HG03045 (cell line): ENCODE measurements around the gene ISLR.

Source experiments
- ATAC-seq: cut with Tn5 transposase; IDR thresholded peaks from one replicate; pipeline ENCODE4 v1.9.1; 2021; ENCODE audit warnings: mild to moderate bottlenecking, moderate library complexity; ENCODE audit not compliant: unreplicated experiment

Gene ISLR

DNA sequence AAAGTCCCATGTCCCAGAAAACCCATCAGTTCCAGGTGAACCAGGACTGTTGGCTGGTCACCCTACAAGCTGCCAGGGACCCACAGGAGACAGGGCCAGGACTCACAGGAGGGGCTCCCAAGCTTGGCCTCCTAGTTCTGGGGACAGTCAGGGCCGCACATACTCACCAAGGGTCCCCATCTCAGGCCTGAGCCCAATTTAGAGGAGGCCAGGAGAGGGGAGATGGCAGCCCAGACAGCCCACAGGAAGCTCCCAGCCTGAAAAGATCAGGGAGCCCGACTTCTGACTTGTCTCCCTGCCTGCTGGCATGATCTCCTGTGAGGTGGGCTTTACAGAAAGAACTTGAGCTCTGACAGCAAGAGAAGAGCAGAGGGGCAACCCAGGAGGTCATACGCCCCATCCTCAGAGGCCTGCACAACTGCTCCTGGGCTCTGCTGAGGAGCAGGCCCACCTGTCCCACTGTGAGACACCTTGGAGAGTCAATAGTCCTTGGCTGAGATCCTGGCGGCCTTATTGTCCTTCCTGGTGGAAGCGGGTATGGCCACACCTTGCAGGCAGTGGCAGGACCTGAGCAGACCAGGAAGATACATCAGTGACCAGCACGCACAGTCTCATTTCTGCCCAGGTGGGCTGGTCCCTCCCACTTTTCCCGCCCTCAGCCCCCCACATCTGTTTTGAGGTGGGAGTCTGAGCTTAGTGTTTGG is 2.5 kb upstream of the ISLR start:
- no peak for ATAC-seq

DNA sequence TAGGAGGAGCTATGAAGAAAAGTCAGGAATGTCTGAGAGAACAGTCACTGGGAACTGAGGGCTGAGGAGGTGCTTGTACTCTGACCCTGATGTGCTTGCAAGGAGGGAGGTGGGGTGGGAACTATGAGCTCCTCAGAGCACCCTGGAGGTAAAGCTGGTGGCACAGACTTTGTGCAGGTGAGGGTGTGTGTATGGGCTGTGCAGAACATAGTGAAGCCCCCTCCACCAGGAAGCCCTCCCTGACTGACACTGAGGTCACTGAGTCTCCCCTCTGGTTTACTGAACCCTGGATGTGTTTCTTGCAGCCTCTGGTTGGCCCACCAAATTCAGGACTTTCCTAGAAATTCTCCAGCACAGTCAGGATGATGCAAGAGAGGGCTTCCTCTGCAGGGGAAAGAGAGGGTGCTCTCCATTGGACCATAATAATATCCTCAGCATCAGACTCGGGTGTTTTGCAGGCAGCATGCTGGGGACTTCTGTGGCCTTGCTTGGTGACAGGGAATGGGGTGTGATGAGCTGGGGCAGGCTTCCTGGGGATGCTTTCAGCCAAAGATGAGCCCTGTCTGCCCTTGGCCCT is 1.5 kb upstream of the ISLR start:
- ATAC-seq = no peak

DNA sequence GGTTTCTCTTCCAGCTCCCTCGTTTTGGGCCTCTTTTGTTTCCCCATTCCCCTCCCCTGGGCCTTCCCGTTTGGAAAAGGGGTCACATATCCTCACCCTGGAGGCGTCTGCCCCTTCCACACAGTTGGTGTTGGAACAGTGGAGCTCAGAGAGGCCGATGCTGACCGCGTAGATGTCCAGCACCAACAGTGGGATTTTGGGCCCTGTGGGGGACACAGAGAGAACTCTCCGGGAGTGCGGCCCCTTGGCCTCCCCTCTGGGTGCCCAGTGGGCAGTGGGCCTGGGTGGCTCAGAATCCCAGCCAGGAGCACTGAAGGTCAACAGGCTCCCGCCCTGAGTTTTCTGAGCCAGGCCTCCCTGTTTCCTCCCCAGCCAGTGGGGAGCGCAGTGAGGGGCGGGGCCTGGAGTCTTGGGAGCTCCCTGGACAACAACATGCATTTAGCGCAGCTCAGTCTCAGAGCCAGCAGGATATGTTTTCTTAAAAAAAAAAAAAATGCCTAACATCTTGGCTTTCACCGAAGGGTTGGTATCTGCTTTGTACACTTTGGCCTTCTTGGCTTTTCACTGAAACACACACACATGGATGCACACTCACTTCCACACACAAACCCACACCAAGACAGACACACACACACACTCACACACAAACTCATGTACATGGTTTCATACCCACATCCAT is 670 bp upstream of the ISLR start:
- no peak for ATAC-seq

DNA sequence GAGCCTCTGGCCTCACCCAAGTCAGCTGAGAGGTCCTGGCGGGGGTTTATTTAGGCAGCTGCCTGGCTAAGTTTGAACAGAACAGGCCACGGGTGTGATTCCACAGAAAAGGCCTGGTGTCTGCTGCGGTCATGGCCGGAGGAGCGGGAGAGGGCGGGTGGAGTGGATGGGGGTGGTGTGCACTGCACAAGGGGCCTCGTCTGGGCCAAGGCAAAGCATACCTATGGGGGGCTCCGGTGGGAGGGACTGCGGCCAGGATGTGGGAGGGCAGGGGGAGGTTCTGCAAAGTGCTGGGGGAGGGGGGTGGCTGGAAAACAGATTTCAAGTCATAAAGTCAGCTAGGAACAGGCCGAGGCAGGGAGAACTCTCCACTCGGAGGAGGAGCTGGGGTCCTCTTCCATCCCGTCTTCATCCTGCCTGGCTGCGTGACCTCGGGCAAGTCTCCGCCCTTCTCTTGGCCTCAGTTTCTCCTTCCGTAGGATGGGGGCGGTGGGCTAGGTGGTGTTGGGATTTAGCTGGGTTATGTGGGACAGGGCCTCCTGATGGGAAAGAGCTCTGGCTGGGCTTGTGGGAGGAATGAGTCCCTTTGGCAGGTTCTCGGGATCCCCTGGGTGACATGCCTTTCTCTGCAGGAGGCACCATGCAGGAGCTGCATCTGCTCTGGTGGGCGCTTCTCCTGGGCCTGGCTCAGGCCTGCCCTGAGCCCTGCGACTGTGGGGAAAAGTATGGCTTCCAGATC is 878 bp downstream of the ISLR start:
- no peak for ATAC-seq

DNA sequence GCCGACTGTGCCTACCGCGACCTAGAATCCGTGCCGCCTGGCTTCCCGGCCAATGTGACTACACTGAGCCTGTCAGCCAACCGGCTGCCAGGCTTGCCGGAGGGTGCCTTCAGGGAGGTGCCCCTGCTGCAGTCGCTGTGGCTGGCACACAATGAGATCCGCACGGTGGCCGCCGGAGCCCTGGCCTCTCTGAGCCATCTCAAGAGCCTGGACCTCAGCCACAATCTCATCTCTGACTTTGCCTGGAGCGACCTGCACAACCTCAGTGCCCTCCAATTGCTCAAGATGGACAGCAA is 1.4 kb downstream of the ISLR start:
- no peak for ATAC-seq

DNA sequence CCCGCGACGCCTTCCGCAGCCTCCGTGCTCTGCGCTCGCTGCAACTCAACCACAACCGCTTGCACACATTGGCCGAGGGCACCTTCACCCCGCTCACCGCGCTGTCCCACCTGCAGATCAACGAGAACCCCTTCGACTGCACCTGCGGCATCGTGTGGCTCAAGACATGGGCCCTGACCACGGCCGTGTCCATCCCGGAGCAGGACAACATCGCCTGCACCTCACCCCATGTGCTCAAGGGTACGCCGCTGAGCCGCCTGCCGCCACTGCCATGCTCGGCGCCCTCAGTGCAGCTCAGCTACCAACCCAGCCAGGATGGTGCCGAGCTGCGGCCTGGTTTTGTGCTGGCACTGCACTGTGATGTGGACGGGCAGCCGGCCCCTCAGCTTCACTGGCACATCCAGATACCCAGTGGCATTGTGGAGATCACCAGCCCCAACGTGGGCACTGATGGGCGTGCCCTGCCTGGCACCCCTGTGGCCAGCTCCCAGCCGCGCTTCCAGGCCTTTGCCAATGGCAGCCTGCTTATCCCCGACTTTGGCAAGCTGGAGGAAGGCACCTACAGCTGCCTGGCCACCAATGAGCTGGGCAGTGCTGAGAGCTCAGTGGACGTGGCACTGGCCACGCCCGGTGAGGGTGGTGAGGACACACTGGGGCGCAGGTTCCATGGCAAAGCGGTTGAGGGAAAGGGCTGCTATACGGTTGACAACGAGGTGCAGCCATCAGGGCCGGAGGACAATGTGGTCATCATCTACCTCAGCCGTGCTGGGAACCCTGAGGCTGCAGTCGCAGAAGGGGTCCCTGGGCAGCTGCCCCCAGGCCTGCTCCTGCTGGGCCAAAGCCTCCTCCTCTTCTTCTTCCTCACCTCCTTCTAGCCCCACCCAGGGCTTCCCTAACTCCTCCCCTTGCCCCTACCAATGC is 2.0 kb downstream of the ISLR start:
- ATAC-seq = no peak

DNA sequence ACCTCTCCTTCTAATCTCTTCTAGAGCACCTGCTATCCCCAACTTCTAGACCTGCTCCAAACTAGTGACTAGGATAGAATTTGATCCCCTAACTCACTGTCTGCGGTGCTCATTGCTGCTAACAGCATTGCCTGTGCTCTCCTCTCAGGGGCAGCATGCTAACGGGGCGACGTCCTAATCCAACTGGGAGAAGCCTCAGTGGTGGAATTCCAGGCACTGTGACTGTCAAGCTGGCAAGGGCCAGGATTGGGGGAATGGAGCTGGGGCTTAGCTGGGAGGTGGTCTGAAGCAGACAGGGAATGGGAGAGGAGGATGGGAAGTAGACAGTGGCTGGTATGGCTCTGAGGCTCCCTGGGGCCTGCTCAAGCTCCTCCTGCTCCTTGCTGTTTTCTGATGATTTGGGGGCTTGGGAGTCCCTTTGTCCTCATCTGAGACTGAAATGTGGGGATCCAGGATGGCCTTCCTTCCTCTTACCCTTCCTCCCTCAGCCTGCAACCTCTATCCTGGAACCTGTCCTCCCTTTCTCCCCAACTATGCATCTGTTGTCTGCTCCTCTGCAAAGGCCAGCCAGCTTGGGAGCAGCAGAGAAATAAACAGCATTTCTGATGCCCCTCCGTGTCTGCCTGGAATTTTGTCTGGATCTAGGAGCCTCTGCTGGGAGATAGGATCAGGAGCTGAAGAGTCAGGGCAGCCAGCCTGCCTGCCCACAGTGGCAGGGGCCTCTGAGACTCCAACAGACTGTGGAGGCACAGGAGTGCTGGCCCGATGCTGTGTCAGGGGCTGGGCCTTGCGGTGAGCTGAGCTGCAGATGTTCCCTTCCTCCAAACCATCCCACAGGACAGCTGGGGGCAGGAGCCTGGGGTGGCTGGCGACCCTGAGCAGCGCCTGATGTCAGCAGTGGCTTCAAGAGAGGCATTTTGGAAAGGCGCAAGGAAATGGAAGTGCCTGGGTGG is 3.0 kb downstream of the ISLR start:
- no peak for ATAC-seq

DNA sequence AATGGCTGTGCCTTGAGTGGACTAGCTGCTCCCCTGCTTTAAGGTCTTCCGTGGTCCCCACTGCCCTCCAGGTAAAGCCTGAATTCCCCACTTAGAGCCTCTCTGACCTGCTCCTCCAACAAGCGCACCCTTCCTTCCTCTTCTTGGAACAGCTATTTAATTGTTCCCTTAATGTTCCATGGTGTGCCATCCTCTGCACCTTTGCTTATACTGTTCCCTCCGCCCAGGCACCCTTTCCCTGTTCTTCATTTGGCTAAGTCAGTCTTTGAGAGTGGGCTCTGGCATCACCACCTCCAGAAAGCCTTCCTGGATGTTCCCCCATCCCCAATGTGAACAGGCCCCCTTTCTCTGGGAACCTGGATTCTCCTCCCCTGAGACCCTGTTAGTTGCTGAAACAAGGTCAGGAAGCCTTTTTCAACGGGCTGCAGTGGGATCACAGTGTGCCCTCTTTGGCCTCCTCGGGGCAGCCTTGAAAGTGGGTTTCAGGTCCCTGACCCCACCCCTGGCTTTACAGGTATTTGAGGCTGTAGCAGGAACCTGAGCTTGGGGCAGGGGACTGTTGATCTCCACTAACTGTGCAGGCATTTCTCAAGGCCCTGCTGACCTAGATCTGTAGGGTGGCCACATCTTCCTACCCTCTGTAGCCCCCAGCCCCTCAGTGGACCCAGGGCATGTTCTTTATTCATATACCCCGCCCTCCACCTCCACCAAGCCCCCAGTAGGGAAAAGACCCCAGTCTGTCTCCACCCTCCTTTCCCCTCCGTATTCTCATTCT is 5.0 kb downstream of the ISLR start:
- ATAC-seq = no peak

DNA sequence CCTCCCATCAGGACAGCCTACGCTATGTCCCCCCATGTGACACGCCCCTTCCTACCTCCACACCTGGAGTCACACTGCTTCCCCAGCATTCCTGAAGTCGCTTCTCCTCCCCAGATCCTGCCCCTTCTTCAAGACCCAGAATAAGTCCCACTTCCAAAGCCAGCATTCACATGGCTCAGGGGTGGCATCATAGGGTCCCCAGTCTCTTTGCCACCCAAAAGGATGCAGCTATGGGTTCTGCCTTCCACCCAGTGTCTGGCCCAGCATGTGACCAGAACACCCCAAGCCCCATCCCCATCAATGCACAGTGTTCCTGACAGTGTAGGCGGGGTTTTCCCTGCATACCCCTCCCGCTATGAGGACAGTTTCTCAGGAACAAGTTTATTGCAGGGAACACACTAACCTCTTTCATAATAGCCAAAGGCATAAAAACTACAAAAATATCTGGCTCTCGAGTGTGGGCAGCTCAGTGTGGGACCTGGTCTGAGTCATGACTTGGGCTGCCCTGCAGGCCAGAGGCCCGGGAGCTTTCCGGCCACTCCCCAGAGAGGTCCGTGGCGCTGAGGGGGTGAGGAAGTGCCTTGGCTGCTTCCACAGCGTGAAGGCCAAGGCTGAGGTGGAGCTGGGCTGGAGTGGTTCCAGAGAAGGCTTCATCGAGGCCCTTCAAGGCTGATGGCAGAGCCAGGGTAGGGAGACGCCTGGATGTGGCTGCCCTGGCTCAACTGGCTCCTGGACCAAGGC is 5.8 kb downstream of the ISLR start:
- no peak for ATAC-seq

DNA sequence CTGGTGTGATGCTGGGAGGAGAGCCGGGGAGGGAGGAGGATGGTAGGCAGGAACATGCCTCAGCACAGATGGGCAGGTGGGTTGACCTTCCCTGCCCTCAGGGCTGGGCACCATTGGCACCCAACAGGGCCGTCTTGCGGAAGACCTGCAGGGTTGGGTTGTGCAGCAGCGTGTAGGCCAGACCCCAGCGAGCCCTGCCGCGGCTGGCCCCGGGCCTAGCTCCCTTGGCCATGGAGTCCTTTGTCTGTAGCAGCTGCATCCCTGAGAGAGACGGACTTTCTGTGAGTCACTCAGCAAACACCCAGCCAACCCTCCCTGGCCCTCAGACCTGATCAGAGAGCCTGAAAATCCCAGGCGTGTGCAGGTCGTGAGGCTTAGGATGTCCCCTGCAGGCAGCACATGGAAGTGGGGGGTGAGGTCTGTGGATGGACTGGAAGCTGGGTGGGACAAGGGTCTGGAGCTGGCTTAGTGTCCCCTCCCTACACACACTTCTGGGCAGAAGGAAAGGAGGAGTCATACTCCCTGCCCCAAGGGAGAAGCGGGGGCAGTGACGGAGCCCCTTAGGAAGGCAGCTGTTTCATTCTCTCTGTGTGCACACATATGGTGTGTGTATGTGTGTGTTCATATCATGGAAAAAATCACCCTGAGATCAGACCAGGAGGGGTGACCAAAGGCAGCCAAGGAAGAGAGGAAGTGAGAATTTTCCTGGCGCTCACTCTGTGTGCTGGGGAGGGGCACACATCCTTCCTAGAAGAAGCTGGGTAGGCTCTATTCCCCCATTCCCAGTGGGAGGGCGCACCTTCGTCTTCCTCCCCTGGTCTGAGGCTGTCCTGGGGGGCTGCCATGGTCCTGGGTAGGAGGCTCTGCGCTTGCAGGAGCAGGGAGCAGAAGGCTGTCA is 6.7 kb downstream of the ISLR start:
- ATAC-seq = no peak

DNA sequence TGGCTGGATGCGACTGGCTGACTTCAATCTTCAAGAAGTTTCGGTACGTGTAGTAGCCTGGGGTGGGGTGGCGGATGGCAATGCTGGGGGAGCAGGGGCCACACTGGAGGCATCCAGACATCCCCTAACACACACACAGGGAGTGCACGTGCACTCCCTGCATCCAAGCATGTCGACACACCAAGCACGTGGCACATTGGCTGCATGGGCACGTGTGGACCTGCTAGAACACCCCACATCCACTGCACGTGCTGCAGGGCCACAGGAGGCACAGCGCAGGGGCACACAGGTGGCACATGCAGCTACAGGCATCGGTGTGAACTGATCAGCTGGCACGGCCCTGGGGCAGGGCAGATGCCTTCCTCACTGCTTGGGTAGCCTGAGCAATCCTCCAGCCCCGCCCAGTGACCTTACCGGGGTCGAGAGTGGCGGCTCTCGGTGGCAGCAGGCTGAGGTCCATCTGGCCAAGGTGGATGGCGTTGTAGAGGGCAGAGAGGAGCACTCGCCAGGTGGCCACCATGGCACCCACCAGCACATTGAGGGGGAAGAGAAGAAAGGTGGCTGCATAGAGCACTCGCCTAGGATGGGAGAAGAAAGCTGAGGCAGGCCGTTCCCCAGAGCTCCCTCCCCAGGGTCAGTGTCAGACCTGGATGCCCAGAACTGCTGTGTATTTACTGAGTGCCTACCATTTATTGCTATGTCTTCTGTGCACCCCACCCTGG is 7.5 kb downstream of the ISLR start:
- no peak for ATAC-seq

DNA sequence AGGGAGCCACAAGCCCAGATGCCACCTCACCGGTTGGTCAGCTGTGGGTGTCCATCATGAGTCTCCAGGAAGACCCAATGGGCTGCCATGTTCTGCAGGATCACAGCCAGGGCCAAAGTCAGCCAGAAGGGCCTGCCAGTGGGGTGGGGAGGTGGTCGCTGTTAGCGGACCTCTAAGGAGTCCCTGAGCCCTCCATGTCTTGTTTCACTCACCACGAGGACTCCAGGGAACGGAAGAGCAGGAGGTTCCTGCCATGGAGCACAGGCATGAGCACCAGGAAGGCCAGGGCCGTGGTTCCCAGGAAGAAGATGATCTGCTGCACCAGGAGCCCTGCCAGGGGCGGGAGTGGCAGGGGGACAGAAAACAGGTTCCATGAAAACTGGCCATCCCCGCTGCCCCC is 8.6 kb downstream of the ISLR start:
- no peak for ATAC-seq

DNA sequence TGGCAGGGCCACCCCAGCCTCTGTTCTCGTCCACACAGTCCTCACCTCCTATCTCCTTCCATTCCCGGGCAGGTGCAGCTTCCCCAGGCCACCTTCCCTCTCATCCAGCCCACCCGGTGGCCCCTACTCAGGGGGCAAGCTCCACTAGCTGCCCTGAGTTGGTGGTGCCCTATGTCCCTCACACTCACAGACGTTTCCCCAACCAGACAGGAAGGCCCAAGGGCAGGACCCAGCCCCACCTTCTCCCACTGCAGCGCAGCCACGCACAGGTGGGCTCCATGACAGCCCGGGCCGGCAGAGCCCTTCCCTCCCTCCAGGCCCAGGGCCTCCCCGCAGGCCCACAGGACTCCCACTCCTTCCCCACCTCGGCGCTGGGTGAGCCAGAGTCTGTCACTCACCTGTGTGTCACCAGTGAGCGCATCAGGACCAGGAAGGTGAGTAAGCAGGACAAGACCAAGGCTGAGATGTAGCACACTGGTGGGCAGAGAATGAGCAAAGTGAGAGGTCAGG is 11.1 kb downstream of the ISLR start:
- no peak for ATAC-seq

DNA sequence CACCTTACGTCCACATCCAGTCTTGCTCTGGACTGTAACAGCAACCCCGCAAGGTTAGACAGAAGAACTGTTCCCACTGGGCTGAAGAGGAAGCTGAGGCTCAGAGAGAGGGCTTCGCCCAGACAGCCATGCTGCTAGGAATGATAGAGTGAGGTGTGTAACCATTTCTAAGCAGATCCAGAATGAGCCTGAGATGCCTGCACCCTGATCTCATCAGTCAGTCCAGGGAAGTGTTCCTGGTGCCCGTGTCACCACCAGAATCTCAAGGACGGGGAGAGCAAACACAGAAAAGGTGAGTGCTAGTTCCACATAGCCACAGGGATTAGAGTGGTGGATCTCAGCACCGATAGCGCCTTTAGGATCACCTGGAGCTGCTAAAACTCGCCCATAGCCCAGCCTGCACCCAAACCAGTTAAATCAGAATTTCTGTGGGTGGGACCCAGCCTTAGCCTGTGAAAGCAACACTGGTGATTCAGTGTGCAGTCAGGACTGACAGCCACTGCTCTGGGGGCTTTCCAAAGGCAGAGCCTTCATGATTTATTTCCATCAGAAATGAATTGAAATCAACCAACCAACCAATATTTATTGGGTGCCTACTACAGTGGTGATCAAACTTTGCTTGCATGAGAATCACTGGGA is 12.3 kb downstream of the ISLR start:
- ATAC-seq = no peak

DNA sequence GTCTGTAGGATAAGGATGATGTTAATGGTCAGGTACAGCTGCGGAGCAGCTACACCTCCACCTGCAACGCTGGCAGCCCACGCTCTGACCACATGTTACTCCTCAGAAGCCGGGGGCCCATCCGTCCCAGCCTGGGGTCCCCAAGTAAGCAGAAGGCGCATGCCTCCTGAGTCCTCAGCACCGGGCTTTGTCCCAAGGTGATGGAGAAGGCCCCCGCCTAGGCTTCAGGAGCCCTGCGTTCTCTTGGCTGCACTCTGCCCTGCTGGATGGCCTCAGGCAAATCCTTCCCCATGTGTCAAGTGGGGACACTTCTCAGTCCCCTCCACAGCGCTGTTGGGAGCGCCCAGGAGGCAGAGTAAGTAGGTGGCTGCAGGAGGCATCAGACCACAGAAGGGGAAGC is 14.7 kb downstream of the ISLR start:
- no peak for ATAC-seq

DNA sequence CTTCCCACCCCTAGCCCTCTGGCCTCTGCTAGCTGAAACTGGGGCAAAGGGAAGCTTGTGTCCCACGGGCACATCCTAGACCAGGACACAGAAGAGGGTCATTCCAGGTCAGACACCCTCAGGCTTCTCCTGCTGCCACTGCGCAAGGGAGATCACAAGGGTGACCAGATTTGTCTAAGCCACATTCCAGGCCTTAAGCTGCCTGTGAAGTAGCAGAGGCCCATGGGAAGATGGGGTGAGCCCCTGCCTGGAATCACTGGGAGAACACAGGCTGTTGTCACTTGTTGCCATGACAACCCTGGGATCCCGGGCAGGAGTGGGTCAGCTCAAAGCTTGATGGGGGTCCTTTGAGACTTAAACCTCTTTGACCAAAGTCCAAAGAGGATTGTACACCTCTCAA is 18.3 kb downstream of the ISLR start:
- ATAC-seq = no peak
